ENCODE measurements around the gene LIG1.
"Not testable (repeated sequence)": the region's sequence is repeated elsewhere in the genome, so short reads cannot be mapped to it uniquely, and the experiment has no call there.

The LIG1 gene

DNA sequence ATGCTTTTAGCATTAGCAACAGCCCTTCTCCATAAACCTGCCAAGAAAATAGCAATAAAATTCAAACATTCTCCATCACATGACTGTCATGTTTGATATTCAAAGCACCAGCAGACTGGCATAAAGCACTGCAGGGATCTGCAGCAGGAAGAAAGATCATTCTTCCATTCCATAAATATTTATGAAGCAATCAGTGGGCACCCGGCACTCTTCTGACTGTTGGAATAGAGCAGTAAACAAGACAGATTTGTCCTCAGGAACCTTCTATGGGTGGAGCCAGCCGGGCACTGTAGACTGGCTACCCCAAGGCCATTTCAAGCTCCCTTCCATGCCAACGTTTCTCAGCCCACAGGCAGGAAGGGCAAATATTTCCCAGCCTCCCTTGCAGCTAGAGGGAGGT lies 85.1 kb downstream of the LIG1 start:
- no peak for DNase-seq (ENCODE audit: low spot score)

GRCh38 chr19:48081106-48081505 lies 89.0 kb downstream of the LIG1 start:
- DNase-seq (ENCODE audit: low spot score) = no peak

DNA sequence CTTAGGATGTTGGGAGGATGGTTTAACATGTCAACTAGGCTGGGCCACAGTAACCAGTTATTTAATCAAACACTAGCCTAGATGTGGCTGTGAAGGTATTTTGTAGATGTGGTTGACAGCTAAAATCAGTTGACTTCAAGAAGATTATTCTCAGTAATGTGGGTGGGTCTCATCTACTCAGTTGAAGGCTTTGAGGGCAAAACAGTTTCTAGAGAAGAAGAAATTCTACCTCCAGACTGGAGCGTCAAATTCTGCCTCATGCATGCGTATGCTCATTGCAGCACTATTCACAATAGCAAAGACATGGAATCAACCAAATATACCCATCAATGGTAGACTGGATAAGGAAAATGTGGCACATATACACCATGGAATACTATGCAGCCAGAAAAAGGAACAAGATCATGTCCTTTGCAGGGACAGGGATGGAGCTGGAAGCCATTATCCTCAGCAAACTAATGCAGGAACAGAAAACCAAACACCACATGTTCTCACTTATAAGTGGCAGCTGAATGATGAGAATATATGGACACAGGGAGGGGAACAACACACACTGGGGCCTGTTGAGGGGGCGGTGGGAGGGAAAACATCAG lies 99.9 kb downstream of the LIG1 start:
- DNase-seq (ENCODE audit: low spot score) = not testable (repeated sequence)

DNA sequence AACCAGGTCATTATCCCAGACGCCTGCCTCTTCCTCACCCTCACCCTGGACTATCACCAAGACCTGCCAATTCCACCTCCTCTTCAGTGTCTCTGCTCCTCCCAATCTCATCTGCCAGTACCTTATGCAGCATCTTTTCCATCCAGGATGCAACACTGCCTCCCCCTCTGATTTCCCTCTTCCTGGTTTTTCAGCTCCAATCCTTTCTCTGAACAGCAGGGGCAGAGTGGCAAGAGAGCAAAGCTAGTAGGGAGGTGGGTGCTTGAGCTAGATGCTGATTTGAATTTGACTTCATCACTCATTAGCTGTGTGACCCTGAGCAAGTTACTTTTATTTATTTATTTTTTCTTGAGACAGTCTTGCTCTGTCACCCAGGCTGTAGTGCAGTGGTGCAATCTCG lies 100.7 kb downstream of the LIG1 start:
- no peak for DNase-seq (ENCODE audit: low spot score)

All from SK-N-DZ (cell line).